PC-3 (cell line): ENCODE data around the gene C1QTNF3. TPM values are rescaled to one million over a fixed set of nuclear protein-coding genes. Genes with fewer than 3 reads are reported as not detected.
"Not testable (repeated sequence)": the region's sequence is repeated elsewhere in the genome, so short reads cannot be mapped to it uniquely, and the experiment has no call there.

Experiments used
- ATAC-seq: fragments of 200-7000 bp; cut with Tn5 transposase; 2 replicates; pipeline ENCODE4 v1.9.1; 2020; ENCODE audit warnings: mild to moderate bottlenecking, moderate library complexity
- BruUV-seq: library from RNA; stranded (reverse); fragments of 400-500 nt; replicated peaks from 2 replicates; lab custom pipeline; 2021; lab: Mats Ljungman, UMichigan
- CTCF ChIA-PET: fragments of 300-600 bp; sonication (Branson Sonifier 250); formaldehyde crosslinking; loops from one replicate; lab custom pipeline; 2022; ENCODE audit warnings: antibody characterized with exemption; lab: Charles Lee
- POLR2A ChIA-PET: fragments of 300-600 bp; sonication (Branson Sonifier 250); formaldehyde crosslinking; loops from one replicate; lab custom pipeline; 2022; ENCODE audit warnings: antibody characterized with exemption; ENCODE audit not compliant: unreplicated experiment; lab: Charles Lee
- DNase-seq: peaks from one replicate; pipeline ENCODE4 v3.0.0-alpha.2; 2015
- H2AFZ ChIP-seq: fragments of 300-600 bp; sonication (generic); 2 replicates; pipeline ENCODE4 v1.6.0; 2016; ENCODE audit warnings: antibody characterized with exemption, low read length
- H3F3A ChIP-seq: fragments of 300-600 bp; sonication (generic); one replicate; pipeline ENCODE4 v1.6.0; 2017; ENCODE audit warnings: antibody characterized with exemption, low read length, control low read depth, mild to moderate bottlenecking; ENCODE audit not compliant: unreplicated experiment
- H3K27ac ChIP-seq: fragments of 300-600 bp; sonication (generic); 2 replicates; pipeline ENCODE4 v1.5.1; 2016; ENCODE audit warnings: mild to moderate bottlenecking, low read length
- H3K27me3 ChIP-seq: fragments of 300-600 bp; sonication (generic); 2 replicates; pipeline ENCODE4 v1.6.1; 2016; ENCODE audit warnings: low read length, mixed read lengths
- H3K36me3 ChIP-seq: fragments of 300-600 bp; sonication (generic); 2 replicates; pipeline ENCODE4 v1.6.1; 2016; ENCODE audit warnings: low read depth, mixed run types, low read length, mixed read lengths
- H3K4me1 ChIP-seq: fragments of 300-600 bp; sonication (generic); 2 replicates; pipeline ENCODE4 v1.5.1; 2016; ENCODE audit warnings: low read length; ENCODE audit not compliant: insufficient read depth
- H3K4me2 ChIP-seq: fragments of 300-600 bp; sonication (generic); 2 replicates; pipeline ENCODE4 v1.6.0; 2016; ENCODE audit warnings: low read length
- H3K4me3 ChIP-seq: fragments of 300-600 bp; sonication (generic); 2 replicates; pipeline ENCODE4 v1.5.1; 2016; ENCODE audit warnings: mild to moderate bottlenecking, low read length, mixed read lengths
- H3K79me2 ChIP-seq: fragments of 300-600 bp; sonication (generic); 2 replicates; pipeline ENCODE4 v1.6.1; 2017; ENCODE audit warnings: low read length, mixed read lengths
- H3K9ac ChIP-seq: fragments of 300-600 bp; sonication (generic); 2 replicates; pipeline ENCODE4 v1.6.0; 2016; ENCODE audit warnings: mild to moderate bottlenecking, low read length
- H3K9me2 ChIP-seq: fragments of 300-600 bp; sonication (generic); replicated peaks from 2 replicates; pipeline ENCODE4 v1.6.1; 2016; ENCODE audit warnings: mixed run types, low read length, mixed read lengths
- H3K9me3 ChIP-seq: fragments of 300-600 bp; sonication (generic); 2 replicates; pipeline ENCODE4 v1.6.1; 2016; ENCODE audit warnings: low read length, mixed read lengths
- H4K20me1 ChIP-seq: fragments of 300-600 bp; sonication (generic); 2 replicates; pipeline ENCODE4 v1.6.1; 2016; ENCODE audit warnings: low read length, mixed read lengths
- intact Hi-C: fragments of 100-400 bp; cut with micrococcal nuclease; formaldehyde crosslinking; loops from 2 replicates; pipeline ENCODE4 v1.9.0; 2023
- total RNA-seq: library from RNA; depleted of rRNA; stranded (reverse); fragments of >200 nt; gene quantifications from 2 replicates; pipeline ENCODE4 v1.2.3, GENCODE V29; 2014

Gene C1QTNF3
- total RNA-seq, 1 experiment from 2014 or later: 1.1 TPM

GRCh38 chr5:34079505-34079904 lies 36.5 kb upstream of the C1QTNF3 start:
- H3K4me2 ChIP-seq, DNase-seq, ATAC-seq, H3K9me2 ChIP-seq, H3K36me3 ChIP-seq, POLR2A ChIA-PET, H3K9ac ChIP-seq, H3K9me3 ChIP-seq, CTCF ChIA-PET, H3K27me3 ChIP-seq, intact Hi-C loops, H2AFZ ChIP-seq, BruUV-seq, H3F3A ChIP-seq, H3K79me2 ChIP-seq, H3K4me3 ChIP-seq, H4K20me1 ChIP-seq: not testable (repeated sequence)
- Histone ChIP-seq H3K27ac (0 out of 2 replicates have a peak overlapping the region, but pooled peaks have one; percentile 13), H3K4me1 (peaks cover 19% of the 10 kb centered on the region)

GRCh38 chr5:34077636-34078035 lies 34.6 kb upstream of the C1QTNF3 start:
- H4K20me1 ChIP-seq, ATAC-seq, H3K9me2 ChIP-seq, H3K27ac ChIP-seq, H3K4me2 ChIP-seq, BruUV-seq, H3K27me3 ChIP-seq, H3K79me2 ChIP-seq, CTCF ChIA-PET, H3K9ac ChIP-seq, H3K4me3 ChIP-seq, intact Hi-C loops, H3K9me3 ChIP-seq, H3K36me3 ChIP-seq, H2AFZ ChIP-seq, POLR2A ChIA-PET, H3F3A ChIP-seq, DNase-seq: not testable (repeated sequence)
- peaks cover 19% of the 10 kb centered on the region for H3K4me1 ChIP-seq

- H3K36me3 ChIP-seq, H3K9me3 ChIP-seq, H4K20me1 ChIP-seq, POLR2A ChIA-PET, H2AFZ ChIP-seq, intact Hi-C loops, BruUV-seq, H3F3A ChIP-seq, H3K27me3 ChIP-seq, H3K9me2 ChIP-seq, H3K9ac ChIP-seq, CTCF ChIA-PET, H3K4me3 ChIP-seq, H3K79me2 ChIP-seq: not testable (repeated sequence)
- H3K4me1 ChIP-seq: peaks cover 19% of the 10 kb centered on the region
- H3K4me2 ChIP-seq: 0 out of 2 replicates have a peak overlapping the region, but pooled peaks have one; percentile 13
- peak overlapping the region; percentile 43 for H3K27ac ChIP-seq
- ATAC-seq: peak; percentile 89
- peak; percentile 12 for DNase-seq
These were observed 33.8 kb upstream of the C1QTNF3 start for GRCh38 chr5:34076719-34077364.

- H3K9me2 ChIP-seq, H3K27me3 ChIP-seq, H3K4me2 ChIP-seq, H3K4me1 ChIP-seq, H3F3A ChIP-seq, intact Hi-C loops, H3K4me3 ChIP-seq, H3K27ac ChIP-seq, ATAC-seq, H3K9me3 ChIP-seq, CTCF ChIA-PET, H3K9ac ChIP-seq, H3K79me2 ChIP-seq, DNase-seq, H3K36me3 ChIP-seq, H4K20me1 ChIP-seq, H2AFZ ChIP-seq, BruUV-seq, POLR2A ChIA-PET: not testable (repeated sequence)
These were observed 31.5 kb upstream of the C1QTNF3 start for GRCh38 chr5:34074472-34074871.

GRCh38 chr5:34074071-34074470 lies 31.1 kb upstream of the C1QTNF3 start:
- POLR2A ChIA-PET, H3K4me1 ChIP-seq, H3F3A ChIP-seq, H3K36me3 ChIP-seq, H3K9me3 ChIP-seq, CTCF ChIA-PET, H4K20me1 ChIP-seq, H3K9me2 ChIP-seq, H2AFZ ChIP-seq, intact Hi-C loops, H3K27me3 ChIP-seq, ATAC-seq, DNase-seq, BruUV-seq, H3K79me2 ChIP-seq, H3K9ac ChIP-seq, H3K4me3 ChIP-seq, H3K4me2 ChIP-seq, H3K27ac ChIP-seq: not testable (repeated sequence)

GRCh38 chr5:34070626-34071025 lies 27.6 kb upstream of the C1QTNF3 start:
- POLR2A ChIA-PET, H3K36me3 ChIP-seq: not testable (repeated sequence)

More at GRCh38 chr5:34070626-34071025, 27.6 kb upstream of the C1QTNF3 start:
- H3K9me3 ChIP-seq, BruUV-seq, H4K20me1 ChIP-seq, CTCF ChIA-PET, H2AFZ ChIP-seq, intact Hi-C loops, H3K4me1 ChIP-seq, H3F3A ChIP-seq, H3K79me2 ChIP-seq, H3K27me3 ChIP-seq, ATAC-seq, H3K4me3 ChIP-seq, DNase-seq, H3K9ac ChIP-seq, H3K4me2 ChIP-seq, H3K9me2 ChIP-seq, H3K27ac ChIP-seq: not testable (repeated sequence)
